Activated CD4-positive, alpha-beta T cell treated with anti-CD3 and anti-CD28 coated beads, Interleukin-2, amount 50 U/mL, for 48 hours (primary cell): ENCODE results near the gene ENTREP1.
"Not testable (repeated sequence)": the region's sequence is repeated elsewhere in the genome, so short reads cannot be mapped to it uniquely, and the experiment has no call there.

Experiments
- DNase-seq, 2 experiments: peaks; one replicate each; pipeline ENCODE4 v3.0.0-alpha.2; 2020

The ENTREP1 gene

GRCh38 chr9:69370430-69370829 lies 45.4 kb downstream of the ENTREP1 start:
- DNase-seq = no peak

DNA sequence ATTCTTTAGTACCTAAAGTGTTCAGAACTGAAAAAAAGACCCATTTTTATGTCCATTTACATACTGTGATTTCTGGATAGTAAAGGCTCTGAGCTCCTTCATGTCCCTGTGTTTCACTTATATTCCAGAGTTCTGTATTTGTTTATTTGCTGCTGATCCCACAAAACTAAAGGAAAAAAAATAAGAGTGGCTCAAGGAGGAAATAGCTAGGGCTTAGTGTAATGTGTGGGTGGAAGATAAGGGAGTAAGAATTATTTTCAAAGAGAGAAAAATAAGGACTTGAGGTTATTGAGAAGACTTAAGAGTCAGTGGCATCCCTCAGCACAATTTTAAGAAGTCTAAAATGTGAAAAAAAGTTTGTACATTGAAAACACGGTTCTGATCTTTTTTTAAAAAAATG lies 46.0 kb downstream of the ENTREP1 start:
- no peak for DNase-seq

DNA sequence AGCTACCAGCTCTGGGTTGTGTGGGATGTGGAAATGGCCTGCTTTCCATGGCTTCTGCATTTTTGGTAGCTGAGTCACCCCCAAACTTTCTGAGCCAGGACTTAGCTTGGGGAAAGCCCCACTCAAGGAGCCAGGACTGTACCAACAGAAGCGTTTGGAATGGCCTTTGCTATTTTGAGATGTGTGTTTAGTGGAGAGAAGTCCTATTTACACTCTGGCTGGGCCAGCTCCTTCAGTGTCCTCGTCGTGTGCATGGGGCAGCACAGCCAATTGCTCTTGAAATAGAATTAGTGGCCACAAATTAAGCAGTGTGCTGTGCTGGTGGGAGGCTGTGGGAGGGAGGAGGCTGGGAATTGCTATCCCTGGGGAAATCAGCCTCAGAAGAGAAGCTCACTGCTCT lies 51.6 kb downstream of the ENTREP1 start:
- DNase-seq = no peak

GRCh38 chr9:69377291-69377690 lies 52.3 kb downstream of the ENTREP1 start:
- DNase-seq = no peak

DNA sequence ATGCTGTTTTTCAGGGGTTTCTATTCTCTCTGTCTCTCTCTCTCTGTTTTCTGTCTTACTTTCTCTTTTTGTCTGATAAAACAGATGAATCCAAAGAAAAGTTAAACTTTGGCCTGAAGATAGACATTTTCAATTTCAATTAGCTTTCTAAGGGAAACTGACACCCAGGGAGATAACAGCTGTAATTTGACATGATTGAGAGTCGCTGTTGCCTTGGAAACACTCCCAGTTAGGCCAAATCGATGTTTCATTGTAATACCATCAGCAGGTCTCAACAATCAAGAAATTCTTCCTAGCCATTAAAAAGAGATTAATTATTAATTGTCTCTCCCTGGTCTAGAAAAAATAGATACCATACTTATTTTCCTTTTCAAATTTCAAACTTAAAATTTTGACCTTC lies 53.0 kb downstream of the ENTREP1 start:
- no peak for DNase-seq

- DNase-seq = no peak
These were observed 54.4 kb downstream of the ENTREP1 start for GRCh38 chr9:69379270-69379982.

DNA sequence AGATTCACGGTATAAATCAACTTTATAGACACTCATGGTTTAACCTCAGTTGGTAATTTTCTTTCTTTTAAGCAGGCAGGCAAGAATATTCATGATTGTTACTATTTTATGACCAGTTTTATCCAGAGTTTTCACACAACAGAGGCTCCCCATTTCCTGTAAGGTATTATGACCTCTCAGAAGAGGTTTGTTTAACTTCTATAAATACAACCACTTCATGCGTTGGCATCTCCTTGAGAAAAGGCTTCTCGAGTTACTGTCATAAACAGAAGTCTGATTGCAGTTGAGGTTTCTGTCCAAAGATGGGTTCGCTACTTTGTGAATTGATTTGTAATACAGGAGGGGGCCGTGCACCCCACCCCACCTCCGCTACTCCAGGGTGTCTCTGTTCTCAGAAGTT lies 55.3 kb downstream of the ENTREP1 start:
- no peak for DNase-seq

DNA sequence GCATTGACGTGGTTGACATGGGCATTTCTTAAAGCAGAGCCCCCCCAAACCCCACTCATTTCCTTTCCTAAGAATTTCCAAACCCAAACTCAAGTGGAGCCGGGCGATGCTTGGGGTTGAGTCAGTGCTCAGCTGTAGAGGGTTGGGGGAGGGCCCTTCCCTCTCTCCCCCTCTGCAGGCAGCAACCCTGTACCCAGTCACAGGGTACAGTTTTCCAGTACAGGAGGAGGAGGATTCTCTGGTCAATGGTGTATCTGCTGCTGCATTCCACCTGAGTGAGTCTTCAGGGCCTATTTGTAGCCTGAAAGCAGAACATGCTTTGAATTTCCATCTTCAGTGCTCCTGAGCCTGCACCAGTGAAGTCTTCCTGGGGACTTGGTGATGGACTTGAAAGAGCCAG lies 55.8 kb downstream of the ENTREP1 start:
- DNase-seq = no peak

- no peak for DNase-seq
These were observed 57.1 kb downstream of the ENTREP1 start for GRCh38 chr9:69382135-69382534.

DNA sequence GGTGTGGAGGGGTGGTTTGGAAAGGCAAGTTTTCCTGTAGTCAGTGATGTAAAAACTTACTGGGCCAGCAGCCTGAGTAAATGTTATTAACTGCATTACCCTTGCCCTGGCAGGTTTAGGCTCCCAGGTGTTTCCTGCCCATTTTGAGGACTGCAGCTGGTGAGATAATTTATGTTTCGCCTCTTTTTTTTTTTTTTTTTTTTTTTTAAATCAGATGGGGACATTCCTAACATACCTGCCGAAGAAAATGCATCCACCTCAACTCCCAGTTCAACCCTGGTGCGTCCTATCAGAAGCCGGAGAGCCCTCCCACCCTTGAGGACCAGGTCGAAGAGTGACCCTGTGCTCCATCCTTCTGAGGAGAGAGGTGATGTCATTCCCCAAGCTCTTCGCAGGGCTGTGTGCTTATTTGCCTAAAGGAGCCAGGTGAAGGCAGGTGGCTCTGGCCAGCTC lies 60.6 kb downstream of the ENTREP1 start:
- DNase-seq = no peak

GRCh38 chr9:69386651-69387050 lies 61.6 kb downstream of the ENTREP1 start:
- DNase-seq = no peak

DNA sequence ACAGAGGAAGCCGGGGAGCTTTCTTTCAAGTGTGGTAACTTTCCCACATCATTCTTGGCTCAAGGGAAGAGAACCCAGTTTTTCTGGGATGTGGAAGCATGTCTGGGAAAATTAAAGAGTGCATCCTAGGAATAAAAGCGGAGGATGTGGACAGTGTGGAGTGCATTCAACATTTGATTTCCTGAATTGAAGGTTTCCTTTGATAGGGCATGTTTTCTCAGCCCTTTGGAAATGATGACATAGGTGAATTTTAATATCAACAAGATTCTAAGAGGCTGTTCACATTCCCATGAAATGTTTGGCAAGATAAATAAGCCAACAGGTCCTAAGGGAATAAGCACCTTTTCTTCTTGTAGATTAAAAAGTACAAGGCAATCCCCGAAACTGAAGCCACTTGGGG lies 63.6 kb downstream of the ENTREP1 start:
- no peak for DNase-seq

- DNase-seq = no peak
These were observed 64.5 kb downstream of the ENTREP1 start for GRCh38 chr9:69389437-69389995.

DNA sequence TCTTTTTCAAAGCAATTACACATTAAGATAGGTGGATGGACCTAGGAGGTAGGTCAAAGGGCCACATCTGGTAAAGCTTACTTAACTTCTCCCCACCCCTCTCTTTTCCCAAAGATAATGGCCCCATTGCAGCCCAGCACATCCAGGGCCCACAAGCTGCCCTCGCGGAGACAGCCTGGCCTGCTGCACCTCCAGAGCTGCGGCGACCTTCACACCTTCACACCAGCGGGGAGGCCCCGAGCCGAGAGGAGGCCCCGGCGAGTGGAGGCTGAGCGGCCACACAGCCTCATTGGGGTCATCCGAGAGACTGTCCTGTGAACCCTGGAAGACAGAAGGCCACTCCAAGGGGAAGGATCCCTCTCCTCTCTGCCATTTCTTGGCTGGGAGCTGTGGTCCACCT lies 66.5 kb downstream of the ENTREP1 start:
- DNase-seq = no peak

GRCh38 chr9:69391946-69392345 lies 66.9 kb downstream of the ENTREP1 start:
- no peak for DNase-seq

DNA sequence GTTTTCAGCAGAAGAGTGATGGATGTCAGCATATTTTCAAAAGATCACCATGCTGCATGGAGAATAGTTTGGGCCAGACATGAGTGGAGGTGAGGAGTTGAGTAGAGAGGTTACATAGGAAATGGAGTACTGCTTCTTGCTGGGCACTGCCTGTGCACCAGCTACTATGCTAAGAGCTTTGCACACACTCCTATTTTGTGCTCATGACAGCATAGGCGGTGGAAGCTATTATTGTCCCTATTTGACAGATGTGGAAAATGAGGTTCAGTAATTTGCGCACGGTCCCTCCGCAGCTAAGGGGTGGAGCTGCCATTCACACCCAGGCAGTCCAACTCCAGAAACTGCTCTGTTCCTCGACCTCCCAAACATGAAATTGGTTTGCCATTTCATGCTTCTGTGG lies 67.8 kb downstream of the ENTREP1 start:
- no peak for DNase-seq

GRCh38 chr9:69393425-69393824 lies 68.4 kb downstream of the ENTREP1 start:
- DNase-seq = no peak

DNA sequence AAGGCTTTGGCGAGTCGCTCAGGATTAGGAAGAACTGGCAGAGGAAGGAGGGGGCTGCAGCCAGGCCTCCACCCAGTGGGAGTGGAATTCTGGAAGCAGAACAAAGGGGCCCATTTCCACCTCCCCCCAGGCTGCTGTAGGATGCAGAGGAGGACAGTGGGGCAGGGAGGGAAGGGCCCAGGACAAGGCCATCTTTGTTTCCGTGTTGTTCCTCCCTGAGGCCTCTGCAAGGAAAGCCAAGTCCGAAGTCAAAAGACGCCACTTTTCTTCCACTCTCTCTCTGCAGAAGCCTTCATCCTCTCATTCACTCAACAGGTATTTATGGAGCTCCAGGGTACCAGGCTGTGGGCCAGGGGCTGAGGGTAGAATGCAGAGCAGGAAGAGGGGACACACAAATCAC lies 70.7 kb downstream of the ENTREP1 start:
- no peak for DNase-seq

DNA sequence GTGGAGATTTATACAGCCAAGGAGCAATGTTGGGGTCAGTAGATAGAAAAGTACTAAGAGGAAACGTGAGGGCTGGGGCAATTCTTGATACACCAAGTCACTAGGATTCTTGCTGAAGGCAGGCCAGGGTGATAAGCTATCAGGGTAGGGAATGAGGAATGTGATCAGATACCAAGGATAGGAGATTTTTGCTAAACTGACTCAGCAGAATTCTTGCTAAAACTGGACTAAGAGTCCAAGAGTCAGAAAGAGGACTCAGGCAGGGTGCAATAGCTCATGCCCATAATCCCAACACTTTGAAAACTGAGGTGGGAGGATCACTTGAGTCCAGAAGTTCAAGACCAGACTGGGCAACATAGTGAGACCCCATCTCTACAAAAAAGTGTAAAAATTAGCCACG lies 71.7 kb downstream of the ENTREP1 start:
- DNase-seq = no peak

- DNase-seq = no peak
These were observed 72.6 kb downstream of the ENTREP1 start for GRCh38 chr9:69397384-69398214.

DNA sequence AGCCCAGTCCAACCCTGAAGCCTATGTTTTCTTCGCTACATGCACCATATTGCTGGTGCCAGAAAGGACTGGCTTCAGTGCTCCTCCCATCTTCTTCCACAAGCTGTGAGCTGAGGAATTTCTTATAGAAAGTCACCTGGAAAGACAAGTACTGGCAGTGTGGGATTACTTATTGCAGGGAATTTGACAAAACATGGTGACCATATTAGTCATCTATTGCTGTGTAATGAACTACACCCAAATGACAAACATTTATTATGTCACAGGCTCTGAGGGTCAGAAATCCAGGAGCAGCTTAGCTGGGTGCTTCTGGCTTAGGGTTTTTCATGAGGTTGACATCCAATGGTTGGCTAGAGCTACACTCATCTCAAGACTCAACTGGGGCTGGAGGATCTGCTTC lies 75.5 kb downstream of the ENTREP1 start:
- DNase-seq = no peak

DNA sequence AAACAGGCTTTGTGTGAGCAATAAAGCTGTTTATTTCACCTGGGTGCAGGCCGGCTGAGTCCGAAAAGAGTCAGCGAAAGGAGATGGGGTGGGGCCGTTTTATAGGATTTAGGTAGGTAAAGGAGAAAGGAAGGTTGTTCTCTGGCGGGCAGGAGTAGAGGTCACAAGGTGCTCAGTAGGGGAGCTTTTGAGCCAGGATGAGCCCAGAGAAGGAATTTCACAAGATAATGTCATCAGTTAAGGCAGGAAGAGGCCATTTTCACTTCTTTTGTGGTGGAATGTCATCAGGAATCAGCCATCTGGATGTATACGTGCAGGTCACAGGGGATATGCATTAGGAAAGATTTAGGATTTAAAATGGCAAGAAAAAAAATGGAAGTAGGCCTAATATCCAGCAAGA lies 84.9 kb downstream of the ENTREP1 start:
- DNase-seq = not testable (repeated sequence)

DNA sequence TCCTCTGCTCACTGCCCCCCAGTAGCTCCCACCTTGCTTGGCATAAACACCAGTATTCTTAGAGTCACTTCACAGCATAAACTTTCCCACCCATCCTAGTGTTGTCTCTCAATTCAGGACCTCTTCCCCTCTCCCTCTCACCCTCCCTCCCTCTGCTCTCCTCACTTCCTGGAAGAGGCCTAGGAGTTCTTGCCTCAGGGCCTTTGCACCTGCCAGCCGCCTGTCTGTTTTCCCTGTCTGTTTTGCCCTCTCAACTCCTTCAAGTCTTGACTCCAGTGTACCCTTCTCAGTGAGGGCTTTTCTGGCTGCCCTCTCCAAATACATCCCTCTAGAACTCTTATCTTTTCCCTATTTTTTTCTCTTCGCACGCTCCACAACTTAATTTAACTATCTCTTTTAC lies 86.2 kb downstream of the ENTREP1 start:
- no peak for DNase-seq
